Measurements from ENCODE around the gene DNAH9.

The DNAH9 gene

GRCh38 chr17:11908711-11909146 lies 310.5 kb downstream of the DNAH9 start:
- no peak for DNase-seq (ENCODE audit: low read depth in 1 of 2, low spot score in 1 of 2)
- TF ChIP-seq REST (IDR thresholded peaks at IDR 0.05; ENCODE audit: insufficient replicate concordance, low read depth) (no peak), GABPA (IDR thresholded peaks at IDR 0.05; ENCODE audit: low read depth) (no peak), CTCF (IDR thresholded peaks at IDR 0.05; ENCODE audit: insufficient read depth, low read length) (no peak), SPI1 (IDR thresholded peaks at IDR 0.05; ENCODE audit: borderline replicate concordance, low read depth) (no peak), POLR2AphosphoS5 (IDR thresholded peaks at IDR 0.05; ENCODE audit: low read depth) (no peak)
- H3K27me3 ChIP-seq (ENCODE audit: insufficient read depth, poor library complexity, severe bottlenecking): no peaks in the 10 kb centered on the region
- no peak overlapping the region for H3K27ac ChIP-seq (replicated peaks)
- no peak overlapping the region for H3K4me3 ChIP-seq (replicated peaks; ENCODE audit: insufficient read depth, low read length)

GRCh38 chr17:11909348-11909747 lies 311.1 kb downstream of the DNAH9 start:
- no peak overlapping the region for H3K27ac ChIP-seq (replicated peaks)
- no peaks in the 10 kb centered on the region for H3K27me3 ChIP-seq (ENCODE audit: insufficient read depth, poor library complexity, severe bottlenecking)
- no peak overlapping the region for H3K4me3 ChIP-seq (replicated peaks; ENCODE audit: insufficient read depth, low read length)
- TF ChIP-seq GABPA (IDR thresholded peaks at IDR 0.05; ENCODE audit: low read depth) (no peak), POLR2AphosphoS5 (IDR thresholded peaks at IDR 0.05; ENCODE audit: low read depth) (no peak), CTCF (IDR thresholded peaks at IDR 0.05; ENCODE audit: insufficient read depth, low read length) (no peak), SPI1 (IDR thresholded peaks at IDR 0.05; ENCODE audit: borderline replicate concordance, low read depth) (no peak), REST (IDR thresholded peaks at IDR 0.05; ENCODE audit: insufficient replicate concordance, low read depth) (no peak)
- DNase-seq (ENCODE audit: low read depth in 1 of 2, low spot score in 1 of 2): no peak

GRCh38 chr17:11916091-11916490 lies 317.8 kb downstream of the DNAH9 start:
- TF ChIP-seq REST (IDR thresholded peaks at IDR 0.05; ENCODE audit: insufficient replicate concordance, low read depth): no peak
- TF ChIP-seq POLR2AphosphoS5 (IDR thresholded peaks at IDR 0.05; ENCODE audit: low read depth): no peak
- no peak for TF ChIP-seq CTCF (IDR thresholded peaks at IDR 0.05; ENCODE audit: insufficient read depth, low read length)
- TF ChIP-seq GABPA (IDR thresholded peaks at IDR 0.05; ENCODE audit: low read depth): no peak
- TF ChIP-seq SPI1 (IDR thresholded peaks at IDR 0.05; ENCODE audit: borderline replicate concordance, low read depth): no peak
- Histone ChIP-seq H3K4me3 (replicated peaks; ENCODE audit: insufficient read depth, low read length) (no peak overlapping the region), H3K27ac (replicated peaks) (no peak overlapping the region), H3K27me3 (ENCODE audit: insufficient read depth, poor library complexity, severe bottlenecking) (no peaks in the 10 kb centered on the region)
- no peak for DNase-seq (ENCODE audit: low read depth in 1 of 2, low spot score in 1 of 2)
